ENCODE measurements around the gene DNAJB13. TPM values are rescaled to one million over a fixed set of nuclear protein-coding genes. Genes with fewer than 3 reads are reported as not detected.

The DNAJB13 gene
- total RNA-seq, 1 experiment from 2014 or later: 0.24 TPM

DNA sequence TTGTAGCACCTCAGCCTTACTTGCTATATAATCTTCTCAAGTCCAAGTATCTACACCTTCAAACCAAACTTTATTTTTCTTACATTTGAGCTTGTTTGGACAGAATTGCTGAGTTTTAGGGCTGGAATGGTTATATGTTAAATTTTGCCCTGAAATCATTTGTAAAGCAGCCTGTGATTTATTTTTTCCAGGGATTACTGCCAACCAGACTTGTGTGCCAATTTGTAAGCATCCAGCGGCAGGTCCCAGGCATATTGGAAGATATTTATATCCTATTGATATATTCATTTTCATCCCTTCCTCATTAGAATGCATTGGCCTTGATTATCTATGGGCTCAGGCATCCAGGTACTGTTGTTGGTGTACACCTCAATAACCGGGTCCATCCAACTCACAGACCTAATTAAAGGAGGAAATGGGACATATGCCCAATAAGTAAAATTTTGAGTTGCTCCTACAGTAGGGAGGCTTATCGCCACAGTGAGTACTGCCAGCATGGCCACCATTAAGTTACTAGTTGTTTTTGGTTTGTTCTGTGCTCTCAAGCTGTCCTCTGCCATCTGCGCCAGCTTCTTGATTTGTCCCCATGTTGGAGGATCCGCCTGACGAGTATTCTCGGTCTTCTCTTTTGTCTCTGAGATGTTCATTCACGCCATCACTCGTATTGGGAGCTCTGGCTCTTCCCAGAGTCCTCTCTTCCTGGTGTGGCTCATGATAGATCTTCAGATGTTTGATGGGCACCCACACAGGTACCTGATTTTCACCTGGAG is 9.8 kb upstream of the DNAJB13 start:
- H3K4me3 Mint-ChIP-seq: no peak overlapping the region
- H3K27me3 Mint-ChIP-seq (ENCODE audit: low read depth): peaks cover 8% of the 10 kb centered on the region; the same call in 1 of the 2 replicates
- ATAC-seq (no peak), DNase-seq (ENCODE audit: low spot score) (no peak)
- ChIA-PET CTCF (interaction anchor here (1.0 to 1.5 kb wide), 2 partner anchors 10 to 24 kb away, joined by 3 to 5 read pairs; no protein-coding TSS in a partner anchor), POLR2A (no interaction called here)
- H3K27ac Mint-ChIP-seq: no peak overlapping the region
- peaks cover 44% of the 10 kb centered on the region for H3K9me3 Mint-ChIP-seq
- TF ChIP-seq ZNF317 (CRISPR knock-in tag; IDR thresholded peaks at IDR 0.05; ENCODE audit: borderline replicate concordance, low read depth): no peak
- no peak for TF ChIP-seq NFE2L1 (CRISPR knock-in tag; IDR thresholded peaks at IDR 0.05)
- TF ChIP-seq ZBTB21 (CRISPR knock-in tag; IDR thresholded peaks at IDR 0.05; ENCODE audit: borderline replicate concordance): no peak
- TF ChIP-seq ZNF416 (CRISPR knock-in tag; IDR thresholded peaks at IDR 0.05): no peak
- TF ChIP-seq, protein P1, sequence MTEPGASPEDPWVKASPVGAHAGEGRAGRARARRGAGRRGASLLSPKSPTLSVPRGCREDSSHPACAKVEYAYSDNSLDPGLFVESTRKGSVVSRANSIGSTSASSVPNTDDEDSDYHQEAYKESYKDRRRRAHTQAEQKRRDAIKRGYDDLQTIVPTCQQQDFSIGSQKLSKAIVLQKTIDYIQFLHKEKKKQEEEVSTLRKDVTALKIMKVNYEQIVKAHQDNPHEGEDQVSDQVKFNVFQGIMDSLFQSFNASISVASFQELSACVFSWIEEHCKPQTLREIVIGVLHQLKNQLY (CRISPR knock-in tag; IDR thresholded peaks at IDR 0.05): no peak
- no peak for TF ChIP-seq ATF1 (CRISPR knock-in tag; IDR thresholded peaks at IDR 0.05)
- no peak for TF ChIP-seq FOXJ3 (CRISPR knock-in tag; IDR thresholded peaks at IDR 0.05; ENCODE audit: borderline replicate concordance)
- TF ChIP-seq, protein P2, sequence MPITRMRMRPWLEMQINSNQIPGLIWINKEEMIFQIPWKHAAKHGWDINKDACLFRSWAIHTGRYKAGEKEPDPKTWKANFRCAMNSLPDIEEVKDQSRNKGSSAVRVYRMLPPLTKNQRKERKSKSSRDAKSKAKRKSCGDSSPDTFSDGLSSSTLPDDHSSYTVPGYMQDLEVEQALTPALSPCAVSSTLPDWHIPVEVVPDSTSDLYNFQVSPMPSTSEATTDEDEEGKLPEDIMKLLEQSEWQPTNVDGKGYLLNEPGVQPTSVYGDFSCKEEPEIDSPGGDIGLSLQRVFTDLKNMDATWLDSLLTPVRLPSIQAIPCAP (CRISPR knock-in tag; IDR thresholded peaks at IDR 0.05): no peak
- H3K36me3 Mint-ChIP-seq: peaks cover 32% of the 10 kb centered on the region
- no peaks in the 10 kb centered on the region for H3K4me1 Mint-ChIP-seq

DNA sequence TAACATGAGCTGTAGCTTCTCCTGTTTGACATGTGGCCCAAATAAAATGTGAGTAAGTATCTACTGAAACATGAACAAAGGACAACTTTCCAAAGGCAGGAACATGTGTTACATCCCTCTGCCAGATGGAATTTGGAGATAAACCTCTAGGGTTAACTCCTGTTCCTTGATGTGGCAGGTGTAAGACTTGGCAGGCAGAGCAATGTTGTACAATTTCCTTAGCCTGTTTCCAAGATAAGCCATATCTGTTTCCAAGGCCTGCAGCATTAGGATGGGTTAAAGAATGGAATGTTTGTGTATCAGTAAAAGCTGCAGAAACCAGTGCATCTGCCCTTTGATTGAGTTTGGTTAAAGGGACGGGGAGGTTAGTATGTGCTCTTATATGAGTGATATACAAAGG is 8.8 kb upstream of the DNAJB13 start:
- ATAC-seq (no peak), DNase-seq (ENCODE audit: low spot score) (no peak)
- Mint-ChIP-seq H3K27ac (no peak overlapping the region), H3K27me3 (ENCODE audit: low read depth) (peaks cover 8% of the 10 kb centered on the region; the same call in 1 of the 2 replicates), H3K36me3 (peaks cover 33% of the 10 kb centered on the region), H3K4me1 (no peaks in the 10 kb centered on the region), H3K9me3 (peaks cover 53% of the 10 kb centered on the region), H3K4me3 (no peak overlapping the region)
- ChIA-PET CTCF (no interaction called here), POLR2A (no interaction called here)
- TF ChIP-seq HMGA2 (CRISPR knock-in tag; IDR thresholded peaks at IDR 0.05) (no peak), FOXP1 (CRISPR knock-in tag; IDR thresholded peaks at IDR 0.05; ENCODE audit: borderline replicate concordance) (no peak), ZNF423 (CRISPR knock-in tag; IDR thresholded peaks at IDR 0.05) (no peak), NR3C1 (CRISPR knock-in tag; conservative IDR thresholded peaks at IDR 0.05; ENCODE audit: low read depth) (no peak), CREM (CRISPR knock-in tag; IDR thresholded peaks at IDR 0.05) (no peak), RELA (CRISPR knock-in tag; IDR thresholded peaks at IDR 0.05; ENCODE audit: borderline replicate concordance) (no peak), FOXK1 (CRISPR knock-in tag; IDR thresholded peaks at IDR 0.05) (no peak), PREB (CRISPR knock-in tag; IDR thresholded peaks at IDR 0.05; ENCODE audit: borderline replicate concordance) (no peak), ARID4B (CRISPR knock-in tag; IDR thresholded peaks at IDR 0.05; ENCODE audit: borderline replicate concordance) (no peak), CREB1 (CRISPR knock-in tag; IDR thresholded peaks at IDR 0.05) (no peak), NR1H2 (CRISPR knock-in tag; IDR thresholded peaks at IDR 0.05) (no peak), ZBTB21 (CRISPR knock-in tag; IDR thresholded peaks at IDR 0.05; ENCODE audit: borderline replicate concordance) (no peak)
- TF ChIP-seq, protein P3, sequence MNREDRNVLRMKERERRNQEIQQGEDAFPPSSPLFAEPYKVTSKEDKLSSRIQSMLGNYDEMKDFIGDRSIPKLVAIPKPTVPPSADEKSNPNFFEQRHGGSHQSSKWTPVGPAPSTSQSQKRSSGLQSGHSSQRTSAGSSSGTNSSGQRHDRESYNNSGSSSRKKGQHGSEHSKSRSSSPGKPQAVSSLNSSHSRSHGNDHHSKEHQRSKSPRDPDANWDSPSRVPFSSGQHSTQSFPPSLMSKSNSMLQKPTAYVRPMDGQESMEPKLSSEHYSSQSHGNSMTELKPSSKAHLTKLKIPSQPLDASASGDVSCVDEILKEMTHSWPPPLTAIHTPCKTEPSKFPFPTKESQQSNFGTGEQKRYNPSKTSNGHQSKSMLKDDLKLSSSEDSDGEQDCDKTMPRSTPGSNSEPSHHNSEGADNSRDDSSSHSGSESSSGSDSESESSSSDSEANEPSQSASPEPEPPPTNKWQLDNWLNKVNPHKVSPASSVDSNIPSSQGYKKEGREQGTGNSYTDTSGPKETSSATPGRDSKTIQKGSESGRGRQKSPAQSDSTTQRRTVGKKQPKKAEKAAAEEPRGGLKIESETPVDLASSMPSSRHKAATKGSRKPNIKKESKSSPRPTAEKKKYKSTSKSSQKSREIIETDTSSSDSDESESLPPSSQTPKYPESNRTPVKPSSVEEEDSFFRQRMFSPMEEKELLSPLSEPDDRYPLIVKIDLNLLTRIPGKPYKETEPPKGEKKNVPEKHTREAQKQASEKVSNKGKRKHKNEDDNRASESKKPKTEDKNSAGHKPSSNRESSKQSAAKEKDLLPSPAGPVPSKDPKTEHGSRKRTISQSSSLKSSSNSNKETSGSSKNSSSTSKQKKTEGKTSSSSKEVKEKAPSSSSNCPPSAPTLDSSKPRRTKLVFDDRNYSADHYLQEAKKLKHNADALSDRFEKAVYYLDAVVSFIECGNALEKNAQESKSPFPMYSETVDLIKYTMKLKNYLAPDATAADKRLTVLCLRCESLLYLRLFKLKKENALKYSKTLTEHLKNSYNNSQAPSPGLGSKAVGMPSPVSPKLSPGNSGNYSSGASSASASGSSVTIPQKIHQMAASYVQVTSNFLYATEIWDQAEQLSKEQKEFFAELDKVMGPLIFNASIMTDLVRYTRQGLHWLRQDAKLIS (CRISPR knock-in tag; IDR thresholded peaks at IDR 0.05; ENCODE audit: borderline replicate concordance): no peak
- TF ChIP-seq, protein P4, sequence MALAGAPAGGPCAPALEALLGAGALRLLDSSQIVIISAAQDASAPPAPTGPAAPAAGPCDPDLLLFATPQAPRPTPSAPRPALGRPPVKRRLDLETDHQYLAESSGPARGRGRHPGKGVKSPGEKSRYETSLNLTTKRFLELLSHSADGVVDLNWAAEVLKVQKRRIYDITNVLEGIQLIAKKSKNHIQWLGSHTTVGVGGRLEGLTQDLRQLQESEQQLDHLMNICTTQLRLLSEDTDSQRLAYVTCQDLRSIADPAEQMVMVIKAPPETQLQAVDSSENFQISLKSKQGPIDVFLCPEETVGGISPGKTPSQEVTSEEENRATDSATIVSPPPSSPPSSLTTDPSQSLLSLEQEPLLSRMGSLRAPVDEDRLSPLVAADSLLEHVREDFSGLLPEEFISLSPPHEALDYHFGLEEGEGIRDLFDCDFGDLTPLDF (CRISPR knock-in tag; IDR thresholded peaks at IDR 0.05): no peak

Measured in WTC11 (cell line).